Measurements from ENCODE around the gene ZNF57.
"Not testable (repeated sequence)": the region's sequence is repeated elsewhere in the genome, so short reads cannot be mapped to it uniquely, and the experiment has no call there.

Gene ZNF57

DNA sequence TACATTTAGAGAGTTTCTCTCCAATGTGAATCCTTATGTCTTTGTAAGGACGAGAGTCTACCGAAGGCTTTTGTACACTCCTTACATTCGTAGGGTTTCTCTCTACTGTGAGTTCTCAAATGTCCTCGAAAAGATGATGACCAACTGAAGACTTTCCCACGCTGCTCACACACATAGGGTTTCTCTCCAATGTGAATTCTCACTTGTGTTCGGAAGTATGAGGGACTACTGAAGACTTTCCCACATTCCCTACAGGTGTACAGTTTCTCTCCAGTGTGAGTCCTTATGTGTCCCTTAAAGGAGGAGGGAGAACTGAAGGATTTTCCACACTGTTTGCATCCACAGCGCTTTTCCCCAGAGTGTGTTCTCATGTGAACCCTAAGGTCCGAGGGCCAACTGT is 4.0 kb upstream of the ZNF57 start:
- in situ Hi-C loops (cut with MboI; ENCODE audit: low pct_unique_long_range_greater_than_20kb, low sequenced_read_pairs, unreplicated experiment) = no loop called here
- DNase-seq (ENCODE audit: low spot score) = no peak
- TF ChIP-seq CTCF (IDR thresholded peaks at IDR 0.05; ENCODE audit: extremely low read depth, insufficient read depth, missing control alignments) = no peak

- in situ Hi-C loops (cut with MboI; ENCODE audit: low pct_unique_long_range_greater_than_20kb, low sequenced_read_pairs, unreplicated experiment) = no loop called here
- no peak for DNase-seq (ENCODE audit: low spot score)
- no peak for TF ChIP-seq CTCF (IDR thresholded peaks at IDR 0.05; ENCODE audit: extremely low read depth, insufficient read depth, missing control alignments)
Measured at GRCh38 chr19:2902590-2903218, 2.0 kb downstream of the ZNF57 start.

DNA sequence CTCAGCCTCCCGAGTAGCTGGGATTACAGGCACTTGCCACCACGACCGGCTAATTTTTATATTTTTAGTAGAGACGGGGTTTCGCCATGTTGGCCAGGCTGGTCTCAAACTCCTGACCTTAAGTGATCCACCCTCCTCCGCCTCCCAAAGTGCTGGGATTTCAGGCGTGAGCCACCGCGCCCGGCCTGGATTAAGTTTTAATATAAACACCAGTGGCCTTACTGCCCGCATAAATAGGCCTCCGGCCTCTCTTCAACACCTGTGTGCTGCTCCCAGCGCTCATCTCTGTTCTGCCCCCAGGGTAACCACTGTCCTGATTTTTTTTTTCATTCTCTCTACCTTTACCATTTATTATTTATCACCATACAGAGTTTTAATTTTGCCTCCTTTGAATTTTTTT is 2.6 kb downstream of the ZNF57 start:
- DNase-seq (ENCODE audit: low spot score); in situ Hi-C loops (cut with MboI; ENCODE audit: low pct_unique_long_range_greater_than_20kb, low sequenced_read_pairs, unreplicated experiment): not testable (repeated sequence)

DNA sequence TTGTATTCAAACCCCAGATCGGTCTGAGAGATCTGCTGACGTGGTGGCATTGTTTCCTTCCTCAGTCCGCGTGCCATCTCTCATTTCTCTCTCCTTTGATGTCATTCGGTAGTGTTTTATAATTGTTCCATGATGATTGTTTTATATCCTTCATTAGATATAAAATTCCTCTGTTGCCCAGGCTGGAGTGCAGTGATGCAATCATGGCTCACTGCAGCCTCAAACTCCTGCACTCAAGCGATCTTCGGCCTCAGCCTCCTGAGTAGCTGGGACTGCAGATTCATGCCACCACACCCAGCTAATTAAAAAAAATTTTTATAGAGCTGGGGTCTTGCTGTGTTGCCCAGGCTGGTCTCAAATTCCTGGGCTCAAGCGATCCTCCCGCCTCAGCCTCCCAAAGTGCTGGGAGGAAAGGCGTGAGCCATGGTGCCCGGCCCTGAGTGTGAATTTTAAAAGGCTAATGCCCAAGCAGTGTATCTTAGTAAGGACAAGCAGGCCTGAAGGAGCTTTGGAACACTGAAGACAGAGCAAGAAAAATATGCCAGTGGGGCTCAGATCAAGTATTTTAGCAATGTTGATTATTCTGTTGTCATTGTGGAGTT is 5.3 kb downstream of the ZNF57 start:
- in situ Hi-C loops (cut with MboI; ENCODE audit: low pct_unique_long_range_greater_than_20kb, low sequenced_read_pairs, unreplicated experiment) = no loop called here

GRCh38 chr19:2906631-2907195 is 6.0 kb downstream of the ZNF57 start:
- in situ Hi-C loops (cut with MboI; ENCODE audit: low pct_unique_long_range_greater_than_20kb, low sequenced_read_pairs, unreplicated experiment) = no loop called here

More for the DNA sequence above, 5.3 kb downstream of the ZNF57 start:
- TF ChIP-seq CTCF (IDR thresholded peaks at IDR 0.05; ENCODE audit: extremely low read depth, insufficient read depth, missing control alignments) = no peak
- DNase-seq (ENCODE audit: low spot score) = no peak

DNA sequence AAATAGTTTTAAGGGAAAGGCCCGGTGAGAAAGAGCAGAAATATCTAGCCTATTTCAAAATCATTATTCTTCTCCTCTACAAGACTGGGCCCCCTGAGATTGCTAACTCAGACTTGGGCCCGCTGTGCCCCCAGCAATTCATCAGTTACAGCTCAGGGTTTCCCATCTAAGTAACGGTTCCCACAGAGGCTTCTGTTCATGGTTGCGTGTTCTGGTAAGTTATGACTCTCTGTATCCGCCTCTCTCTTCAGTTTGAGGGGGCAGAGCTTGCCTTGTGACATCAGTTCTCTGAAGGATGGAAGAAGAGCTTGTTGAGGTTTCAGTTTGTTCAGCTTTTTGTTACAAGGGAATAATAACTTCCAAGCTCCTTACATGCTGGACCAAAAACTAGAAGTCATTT is 11.6 kb downstream of the ZNF57 start:
- in situ Hi-C loops (cut with MboI; ENCODE audit: low pct_unique_long_range_greater_than_20kb, low sequenced_read_pairs, unreplicated experiment) = no loop called here
- TF ChIP-seq CTCF (IDR thresholded peaks at IDR 0.05; ENCODE audit: extremely low read depth, insufficient read depth, missing control alignments) = no peak

More at GRCh38 chr19:2906631-2907195, 6.0 kb downstream of the ZNF57 start:
- TF ChIP-seq CTCF (IDR thresholded peaks at IDR 0.05; ENCODE audit: extremely low read depth, insufficient read depth, missing control alignments) = no peak
- DNase-seq (ENCODE audit: low spot score) = no peak

More for the DNA sequence above, 11.6 kb downstream of the ZNF57 start:
- DNase-seq (ENCODE audit: low spot score) = no peak
